ENCODE data around the gene INSM1. TPM values are rescaled to one million over a fixed set of nuclear protein-coding genes. Genes with fewer than 3 reads are reported as not detected.
A peak's percentile ranks its signal among the peaks of the same experiment; 100 is the strongest.
"Not testable (repeated sequence)": the region's sequence is repeated elsewhere in the genome, so short reads cannot be mapped to it uniquely, and the experiment has no call there.

INSM1 gene
- total RNA-seq, 1 donor from 2014 or later, result 32.3 TPM

- intact Hi-C loops (cut with micrococcal nuclease), result no loop called here
- no peak overlapping the region for H3K4me3 Mint-ChIP-seq
- H3K27me3 Mint-ChIP-seq (ENCODE audit: insufficient read depth), result no peaks in the 10 kb centered on the region
- H3K36me3 Mint-ChIP-seq (ENCODE audit: low read depth), result no peaks in the 10 kb centered on the region
- H3K9me3 Mint-ChIP-seq, result no peaks in the 10 kb centered on the region
- no peak for DNase-seq (ENCODE audit: low spot score)
- H3K27ac Mint-ChIP-seq, result no peak overlapping the region
- H3K4me1 Mint-ChIP-seq (ENCODE audit: low read depth), result no peaks in the 10 kb centered on the region
Observed at GRCh38 chr20:20341371-20341770, 26.5 kb upstream of the INSM1 start.

- H3K36me3 Mint-ChIP-seq (ENCODE audit: low read depth), result no peaks in the 10 kb centered on the region
Observed at GRCh38 chr20:20342066-20342465, 25.8 kb upstream of the INSM1 start.

GRCh38 chr20:20343932-20344331 lies 24.0 kb upstream of the INSM1 start:
- Mint-ChIP-seq H3K27me3 (ENCODE audit: insufficient read depth) (peaks cover 3% of the 10 kb centered on the region), H3K9me3 (no peaks in the 10 kb centered on the region), H3K36me3 (ENCODE audit: low read depth) (no peaks in the 10 kb centered on the region), H3K27ac (no peak overlapping the region), H3K4me1 (ENCODE audit: low read depth) (no peaks in the 10 kb centered on the region), H3K4me3 (no peak overlapping the region)
- intact Hi-C loops (cut with micrococcal nuclease), result no loop called here
- no peak for DNase-seq (ENCODE audit: low spot score)

More at GRCh38 chr20:20342066-20342465, 25.8 kb upstream of the INSM1 start:
- H3K27me3 Mint-ChIP-seq (ENCODE audit: insufficient read depth), result peaks cover 2% of the 10 kb centered on the region
- no peak overlapping the region for H3K27ac Mint-ChIP-seq
- H3K4me1 Mint-ChIP-seq (ENCODE audit: low read depth), result no peaks in the 10 kb centered on the region
- no peak overlapping the region for H3K4me3 Mint-ChIP-seq
- no peak for DNase-seq (ENCODE audit: low spot score)
- H3K9me3 Mint-ChIP-seq, result no peaks in the 10 kb centered on the region
- intact Hi-C loops (cut with micrococcal nuclease), result no loop called here

GRCh38 chr20:20344476-20344875 lies 23.4 kb upstream of the INSM1 start:
- intact Hi-C loops (cut with micrococcal nuclease), result no loop called here
- H3K4me1 Mint-ChIP-seq (ENCODE audit: low read depth), result no peaks in the 10 kb centered on the region

GRCh38 chr20:20353576-20353975 lies 14.3 kb upstream of the INSM1 start:
- Mint-ChIP-seq H3K4me1 (ENCODE audit: low read depth) (no peaks in the 10 kb centered on the region), H3K27ac (no peak overlapping the region), H3K27me3 (ENCODE audit: insufficient read depth) (peaks cover 6% of the 10 kb centered on the region), H3K9me3 (peaks cover 7% of the 10 kb centered on the region), H3K36me3 (ENCODE audit: low read depth) (peaks cover 2% of the 10 kb centered on the region), H3K4me3 (no peak overlapping the region)
- intact Hi-C loops (cut with micrococcal nuclease), result no loop called here
- no peak for DNase-seq (ENCODE audit: low spot score)

More at GRCh38 chr20:20344476-20344875, 23.4 kb upstream of the INSM1 start:
- Mint-ChIP-seq H3K36me3 (ENCODE audit: low read depth) (no peaks in the 10 kb centered on the region), H3K4me3 (no peak overlapping the region), H3K27me3 (ENCODE audit: insufficient read depth) (peaks cover 7% of the 10 kb centered on the region), H3K9me3 (no peaks in the 10 kb centered on the region), H3K27ac (no peak overlapping the region)
- no peak for DNase-seq (ENCODE audit: low spot score)

- H3K9me3 Mint-ChIP-seq; intact Hi-C loops (cut with micrococcal nuclease); DNase-seq (ENCODE audit: low spot score); H3K27ac Mint-ChIP-seq; H3K36me3 Mint-ChIP-seq (ENCODE audit: low read depth); H3K4me3 Mint-ChIP-seq: not testable (repeated sequence)
- H3K4me1 Mint-ChIP-seq (ENCODE audit: low read depth), result peaks cover 10% of the 10 kb centered on the region
- peaks cover 10% of the 10 kb centered on the region for H3K27me3 Mint-ChIP-seq (ENCODE audit: insufficient read depth)
Observed at GRCh38 chr20:20355503-20355902, 12.4 kb upstream of the INSM1 start.

GRCh38 chr20:20358801-20359200 lies 9.1 kb upstream of the INSM1 start:
- no peak overlapping the region for H3K27ac Mint-ChIP-seq
- H3K27me3 Mint-ChIP-seq (ENCODE audit: insufficient read depth), result peaks cover 41% of the 10 kb centered on the region
- H3K4me3 Mint-ChIP-seq, result no peak overlapping the region
- peaks cover 7% of the 10 kb centered on the region for H3K9me3 Mint-ChIP-seq
- DNase-seq (ENCODE audit: low spot score), result no peak
- intact Hi-C loops (cut with micrococcal nuclease), result no loop called here
- H3K4me1 Mint-ChIP-seq (ENCODE audit: low read depth), result peaks cover 22% of the 10 kb centered on the region
- peaks cover 2% of the 10 kb centered on the region for H3K36me3 Mint-ChIP-seq (ENCODE audit: low read depth)

GRCh38 chr20:20359628-20360027 lies 8.3 kb upstream of the INSM1 start:
- H3K9me3 Mint-ChIP-seq, result peaks cover 4% of the 10 kb centered on the region
- intact Hi-C loops (cut with micrococcal nuclease), result loop anchor here (1.0 to 5.0 kb wide), 4 partner anchors 11 to 277 kb away; no protein-coding TSS in a partner anchor
- no peak overlapping the region for H3K4me3 Mint-ChIP-seq
- H3K27ac Mint-ChIP-seq, result no peak overlapping the region
- H3K36me3 Mint-ChIP-seq (ENCODE audit: low read depth), result no peaks in the 10 kb centered on the region
- peaks cover 22% of the 10 kb centered on the region for H3K4me1 Mint-ChIP-seq (ENCODE audit: low read depth)
- no peak for DNase-seq (ENCODE audit: low spot score)
- H3K27me3 Mint-ChIP-seq (ENCODE audit: insufficient read depth), result peaks cover 47% of the 10 kb centered on the region

GRCh38 chr20:20360464-20360863 lies 7.4 kb upstream of the INSM1 start:
- Mint-ChIP-seq H3K9me3 (no peaks in the 10 kb centered on the region), H3K4me1 (ENCODE audit: low read depth) (peaks cover 24% of the 10 kb centered on the region), H3K27me3 (ENCODE audit: insufficient read depth) (peaks cover 53% of the 10 kb centered on the region), H3K27ac (no peak overlapping the region), H3K4me3 (no peak overlapping the region), H3K36me3 (ENCODE audit: low read depth) (no peaks in the 10 kb centered on the region)
- intact Hi-C loops (cut with micrococcal nuclease), result loop anchor here (1.0 to 5.0 kb wide), 4 partner anchors 10 to 278 kb away; no protein-coding TSS in a partner anchor
- DNase-seq (ENCODE audit: low spot score), result no peak

- no peak overlapping the region for H3K27ac Mint-ChIP-seq
- H3K9me3 Mint-ChIP-seq, result no peaks in the 10 kb centered on the region
Observed at GRCh38 chr20:20362774-20363433, 5.0 kb upstream of the INSM1 start.

GRCh38 chr20:20363434-20363798 lies 4.5 kb upstream of the INSM1 start:
- no peaks in the 10 kb centered on the region for H3K36me3 Mint-ChIP-seq (ENCODE audit: low read depth)
- H3K27me3 Mint-ChIP-seq (ENCODE audit: insufficient read depth), result peaks cover 63% of the 10 kb centered on the region
- H3K9me3 Mint-ChIP-seq, result no peaks in the 10 kb centered on the region
- peaks cover 34% of the 10 kb centered on the region for H3K4me1 Mint-ChIP-seq (ENCODE audit: low read depth)
- H3K27ac Mint-ChIP-seq, result peak overlapping the region; percentile 69
- DNase-seq (ENCODE audit: low spot score), result no peak
- H3K4me3 Mint-ChIP-seq, result no peak overlapping the region
- intact Hi-C loops (cut with micrococcal nuclease), result loop anchor here (5.0 kb wide), 1 partner anchor 281 kb away; no protein-coding TSS in a partner anchor

More at GRCh38 chr20:20362774-20363433, 5.0 kb upstream of the INSM1 start:
- DNase-seq (ENCODE audit: low spot score), result no peak
- Mint-ChIP-seq H3K4me1 (ENCODE audit: low read depth) (peaks cover 34% of the 10 kb centered on the region), H3K36me3 (ENCODE audit: low read depth) (no peaks in the 10 kb centered on the region), H3K27me3 (ENCODE audit: insufficient read depth) (peaks cover 63% of the 10 kb centered on the region), H3K4me3 (peak overlapping the region; percentile 19)
- intact Hi-C loops (cut with micrococcal nuclease), result loop anchor here (5.0 kb wide), 1 partner anchor 281 kb away; no protein-coding TSS in a partner anchor

- Mint-ChIP-seq H3K9me3 (no peaks in the 10 kb centered on the region), H3K36me3 (ENCODE audit: low read depth) (no peaks in the 10 kb centered on the region), H3K27me3 (ENCODE audit: insufficient read depth) (peaks cover 60% of the 10 kb centered on the region), H3K4me1 (ENCODE audit: low read depth) (peaks cover 34% of the 10 kb centered on the region), H3K4me3 (no peak overlapping the region), H3K27ac (peak overlapping the region; percentile 44)
- no peak for DNase-seq (ENCODE audit: low spot score)
- intact Hi-C loops (cut with micrococcal nuclease), result loop anchor here (5.0 kb wide), 1 partner anchor 282 kb away; no protein-coding TSS in a partner anchor
Observed at GRCh38 chr20:20363799-20364592, 3.9 kb upstream of the INSM1 start.

Measured in activated T-helper 1 cell treated with anti-CD3 and anti-CD28 coated beads, Interleukin-12 subunit alpha, Interleukin-12 subunit beta, Interleukin-2, Interleukin-4 antibody, amounts not matched to agents 30 ng/mL and 10 ng/mL and 1 ng/mL, durations not matched to agents 14 hours and 24 hours and 36 hours (primary cell).